RWPE1 (cell line): ENCODE measurements around the gene MCCC1.

Experiments used
- CTCF ChIA-PET: fragments of 350-600 bp; sonication (Branson Sonifier 250); formaldehyde crosslinking; extraction: SDS; loops from one replicate; lab custom pipeline; 2021; lab: Yijun Ruan, JAX
- POLR2A ChIA-PET: fragments of 400-600 bp; formaldehyde crosslinking; extraction: SDS; loops from one replicate; lab custom pipeline; 2020; ENCODE audit warnings: antibody characterized with exemption; ENCODE audit not compliant: low non-redundant PET; lab: Yijun Ruan, JAX
- DNase-seq: peaks from one replicate; pipeline ENCODE4 v3.0.0; 2012; ENCODE audit warnings: low spot score
- H3K27ac ChIP-seq: fragments of 450-650 bp; 2 replicates; pipeline ENCODE4 v1.5.1; 2017
- TF ChIP-seq, protein P1 (sequence below): fragments of 450-650 bp; conservative IDR thresholded peaks from 2 replicates; pipeline ENCODE4 v1.5.1; 2017; ENCODE audit warnings: low read depth, mild to moderate bottlenecking

MCCC1 gene

DNA sequence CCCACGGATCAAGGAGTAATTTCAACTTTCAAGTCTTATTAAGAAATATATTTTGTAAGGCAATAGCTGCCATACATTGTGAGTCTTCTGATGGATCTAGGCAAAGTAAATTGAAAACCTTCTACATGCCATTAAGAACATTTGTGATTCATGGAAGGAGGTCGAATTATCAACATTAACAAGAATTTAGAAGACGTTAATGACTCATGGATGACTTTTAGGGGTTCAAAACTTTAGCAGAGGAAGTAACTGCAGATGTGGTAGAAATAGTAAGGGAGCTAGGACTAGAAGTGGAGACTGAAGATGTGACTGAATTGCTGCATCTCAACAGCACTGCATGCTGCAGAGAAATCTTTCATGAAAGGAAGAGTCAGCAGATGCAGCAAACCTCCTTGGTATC is 70.9 kb downstream of the MCCC1 start:
- TF ChIP-seq, protein P1, sequence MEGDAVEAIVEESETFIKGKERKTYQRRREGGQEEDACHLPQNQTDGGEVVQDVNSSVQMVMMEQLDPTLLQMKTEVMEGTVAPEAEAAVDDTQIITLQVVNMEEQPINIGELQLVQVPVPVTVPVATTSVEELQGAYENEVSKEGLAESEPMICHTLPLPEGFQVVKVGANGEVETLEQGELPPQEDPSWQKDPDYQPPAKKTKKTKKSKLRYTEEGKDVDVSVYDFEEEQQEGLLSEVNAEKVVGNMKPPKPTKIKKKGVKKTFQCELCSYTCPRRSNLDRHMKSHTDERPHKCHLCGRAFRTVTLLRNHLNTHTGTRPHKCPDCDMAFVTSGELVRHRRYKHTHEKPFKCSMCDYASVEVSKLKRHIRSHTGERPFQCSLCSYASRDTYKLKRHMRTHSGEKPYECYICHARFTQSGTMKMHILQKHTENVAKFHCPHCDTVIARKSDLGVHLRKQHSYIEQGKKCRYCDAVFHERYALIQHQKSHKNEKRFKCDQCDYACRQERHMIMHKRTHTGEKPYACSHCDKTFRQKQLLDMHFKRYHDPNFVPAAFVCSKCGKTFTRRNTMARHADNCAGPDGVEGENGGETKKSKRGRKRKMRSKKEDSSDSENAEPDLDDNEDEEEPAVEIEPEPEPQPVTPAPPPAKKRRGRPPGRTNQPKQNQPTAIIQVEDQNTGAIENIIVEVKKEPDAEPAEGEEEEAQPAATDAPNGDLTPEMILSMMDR, result no peak
- ChIA-PET POLR2A (no interaction called here), CTCF (no interaction called here)
- no peak for DNase-seq
- H3K27ac ChIP-seq, result no peak overlapping the region

DNA sequence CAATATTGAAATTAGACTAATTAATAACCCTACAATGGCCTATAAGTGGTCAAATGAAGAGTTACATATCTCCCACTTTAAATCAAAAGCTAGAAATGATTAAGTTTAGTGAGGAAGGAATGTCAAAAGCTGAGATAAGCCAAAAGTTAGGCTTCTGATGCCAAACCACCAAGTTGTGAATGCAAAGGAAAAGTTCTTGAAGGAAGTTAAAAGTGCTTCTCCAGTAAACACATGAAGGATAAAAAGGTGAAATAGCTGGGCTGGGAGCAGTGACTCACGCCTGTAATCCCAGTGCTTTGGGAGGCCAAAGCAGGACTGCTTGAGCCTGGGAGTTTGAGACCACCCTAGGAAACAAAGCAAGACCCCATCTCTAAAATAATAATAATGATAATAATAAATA is 72.0 kb downstream of the MCCC1 start:
- TF ChIP-seq, protein P1, result no peak
- ChIA-PET CTCF (no interaction called here), POLR2A (no interaction called here)
- DNase-seq, result no peak
- H3K27ac ChIP-seq, result no peak overlapping the region

DNA sequence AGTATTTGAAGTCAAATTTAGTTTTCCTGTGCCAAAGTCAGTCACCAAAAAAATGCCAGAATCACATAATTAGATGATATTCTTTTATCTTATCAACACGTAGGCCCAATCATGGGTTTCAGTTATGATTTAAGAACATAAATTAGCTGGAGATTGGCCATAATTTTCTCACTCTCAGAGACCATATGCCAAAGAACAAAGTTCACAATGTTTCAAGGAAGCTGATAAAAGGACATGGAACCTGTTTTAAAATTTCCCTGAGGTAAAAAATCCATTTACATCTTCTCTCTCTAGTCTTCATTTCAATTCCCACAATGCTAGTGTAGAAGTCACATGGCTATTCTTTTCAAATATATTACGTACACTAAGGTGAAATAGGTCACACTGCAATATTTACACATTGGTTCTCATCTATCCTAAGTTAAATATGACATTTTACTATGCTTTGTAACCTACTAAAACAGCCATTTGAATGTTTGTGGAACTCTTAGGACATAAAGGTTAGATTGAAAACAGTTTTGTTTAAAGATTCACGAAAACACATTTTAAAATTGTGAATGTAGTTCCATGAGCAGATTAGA is 76.3 kb downstream of the MCCC1 start:
- TF ChIP-seq, protein P1, result no peak
- CTCF ChIA-PET, result interaction anchor here (0.5 kb wide), 1 partner anchor 91 kb away, joined by 3 read pairs; no protein-coding TSS in a partner anchor
- no peak for DNase-seq
- no peak overlapping the region for H3K27ac ChIP-seq
- POLR2A ChIA-PET, result no interaction called here

DNA sequence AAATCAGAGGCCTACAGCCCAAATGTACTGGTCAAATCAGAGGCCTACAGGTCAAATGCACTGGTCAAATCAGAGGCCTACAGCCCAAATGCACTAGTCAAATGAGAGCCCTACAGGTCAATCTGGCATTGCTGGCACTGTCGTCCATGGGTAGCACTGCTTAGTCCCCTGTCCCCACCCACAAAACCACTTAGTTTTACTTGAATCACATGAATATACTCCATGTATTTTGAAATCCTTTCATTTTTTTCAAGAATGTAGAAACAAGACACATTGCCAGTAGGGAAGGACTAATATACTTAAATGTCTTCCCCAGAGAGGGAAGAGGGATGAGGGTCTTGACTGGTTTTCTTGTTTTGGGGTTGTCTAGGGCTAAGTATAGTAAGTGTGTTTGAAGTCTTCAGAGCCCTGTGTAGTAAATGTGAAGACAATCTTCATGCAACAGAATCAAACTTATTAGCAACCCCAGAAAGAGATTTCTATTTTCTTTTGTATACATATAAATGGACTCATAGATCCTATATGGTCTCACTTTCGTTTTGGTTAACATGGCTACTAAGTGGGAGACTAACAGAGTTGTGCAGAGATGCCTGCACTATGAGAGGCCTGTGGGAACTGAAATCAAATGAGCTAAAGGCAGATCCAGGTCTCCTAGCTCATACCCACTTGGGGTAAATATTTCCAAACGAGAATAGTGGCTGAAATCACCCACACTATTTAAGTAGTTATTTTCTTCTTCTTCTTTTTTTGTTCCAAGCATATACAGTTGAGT is 80.7 kb downstream of the MCCC1 start:
- TF ChIP-seq, protein P1, result no peak
- no peak overlapping the region for H3K27ac ChIP-seq
- no peak for DNase-seq
- POLR2A ChIA-PET, result no interaction called here
- CTCF ChIA-PET, result no interaction called here

DNA sequence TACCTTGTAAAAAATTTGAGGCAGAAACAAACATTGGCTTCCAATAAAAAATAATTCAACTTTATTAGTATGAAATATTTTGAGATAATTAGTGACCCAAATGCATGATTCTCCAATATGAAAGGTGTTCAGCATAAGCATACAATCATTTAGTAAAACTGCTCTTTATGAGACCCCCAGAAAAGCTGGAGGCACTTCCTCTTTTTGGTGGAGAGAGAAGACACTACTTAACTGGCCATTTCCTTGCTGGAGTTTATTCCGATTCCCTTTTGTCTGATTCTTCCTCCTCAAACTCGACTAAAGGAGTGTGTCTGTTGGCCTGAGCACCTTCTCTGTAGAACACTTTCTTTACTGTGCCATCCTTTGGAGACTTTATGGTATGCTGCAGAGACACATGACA is 84.1 kb downstream of the MCCC1 start:
- ChIA-PET CTCF (no interaction called here), POLR2A (no interaction called here)
- no peak overlapping the region for H3K27ac ChIP-seq
- TF ChIP-seq, protein P1, result no peak
- DNase-seq, result no peak

DNA sequence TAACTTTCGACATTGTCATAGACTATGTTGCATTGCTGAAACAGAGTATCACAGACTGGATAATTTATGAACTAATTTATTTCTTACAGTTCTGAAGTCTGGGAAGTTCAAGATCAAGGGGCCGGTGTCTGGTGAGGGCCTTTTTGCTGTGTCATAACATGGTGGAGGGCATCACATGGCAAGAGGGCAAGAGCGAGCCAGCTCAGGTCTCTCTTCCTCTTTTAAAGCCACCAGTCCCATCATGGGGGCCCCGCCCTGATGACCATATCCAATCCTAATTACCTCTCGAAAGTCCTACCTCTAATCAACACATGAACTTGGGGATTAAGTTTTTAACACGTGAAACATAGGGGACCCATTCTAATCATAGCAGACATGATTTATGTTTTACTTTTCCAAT is 85.4 kb downstream of the MCCC1 start:
- POLR2A ChIA-PET, result no interaction called here
- TF ChIP-seq, protein P1, result no peak
- no peak for DNase-seq
- CTCF ChIA-PET, result no interaction called here
- no peak overlapping the region for H3K27ac ChIP-seq
